Endothelial cell of umbilical vein (primary cell): ENCODE results near the gene KLK14.

ENCODE experiments used
- EZH2 ChIP-seq: IDR thresholded peaks from 2 replicates; pipeline ENCODE4 v1.6.1; 2012; ENCODE audit warnings: borderline replicate concordance, low read depth, mild to moderate bottlenecking, moderate library complexity, low read length, inconsistent platforms; ENCODE audit not compliant: severe bottlenecking
- GATA2 ChIP-seq: IDR thresholded peaks from 2 replicates; pipeline ENCODE4 v1.7.0; 2011; ENCODE audit warnings: low read depth, mild to moderate bottlenecking, moderate library complexity, mixed read lengths, low read length; ENCODE audit not compliant: insufficient read length, insufficient read depth
- JUN ChIP-seq: IDR thresholded peaks from 2 replicates; pipeline ENCODE4 v1.6.1; 2011; ENCODE audit warnings: borderline replicate concordance, low read depth; ENCODE audit not compliant: insufficient read length, insufficient read depth
- MYC ChIP-seq: IDR thresholded peaks from one replicate; pipeline ENCODE4 v1.6.1; 2011; ENCODE audit warnings: mild to moderate bottlenecking, low read depth, low read length
- POLR2A ChIP-seq: IDR thresholded peaks from 2 replicates; pipeline ENCODE4 v1.6.1; 2012; ENCODE audit warnings: low read depth, mild to moderate bottlenecking, control low read depth, low read length
- POLR2AphosphoS5 ChIP-seq: IDR thresholded peaks from 2 replicates; pipeline ENCODE4 v1.6.1; 2012; ENCODE audit warnings: low read depth, mild to moderate bottlenecking, control low read depth, low read length, moderate library complexity; ENCODE audit not compliant: insufficient read depth
- TF ChIP-seq, protein P1 (sequence below), 2 donors: IDR thresholded peaks; 1 replicate in 1 of 2; 2 replicates in 1 of 2; pipeline ENCODE4 v1.5.1; 2011; ENCODE audit warnings: low read length in 2 of 2, mild to moderate bottlenecking in 2 of 2, moderate library complexity in 2 of 2, control low read depth in 1 of 2, inconsistent platforms in 1 of 2, low read depth in 1 of 2; ENCODE audit not compliant: insufficient read depth in 1 of 2; ENCODE audit errors: extremely low read depth in 1 of 2
- TF ChIP-seq, protein P2 (sequence below): IDR thresholded peaks from 2 replicates; pipeline ENCODE4 v1.6.1; 2011; ENCODE audit not compliant: insufficient read depth, insufficient read length

DNA sequence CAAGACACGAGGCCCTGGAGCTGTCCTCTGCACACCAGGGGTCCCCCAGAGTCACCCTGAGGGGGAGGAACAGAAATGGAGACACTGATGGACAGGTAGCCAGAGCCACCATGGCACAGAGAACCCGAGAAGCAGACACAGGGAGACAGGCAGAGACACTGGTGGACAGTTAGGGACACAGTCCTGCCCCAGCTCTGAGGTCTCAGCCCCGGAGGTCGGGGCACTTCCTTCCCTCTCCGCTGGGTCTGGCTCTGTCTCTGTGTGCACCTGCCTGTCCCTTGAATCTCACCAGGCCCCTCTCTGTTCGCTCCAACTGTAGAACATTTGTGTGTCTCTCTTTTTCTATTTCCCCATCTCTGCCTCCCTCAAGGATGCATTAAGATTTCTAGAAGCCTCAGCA lies 4.6 kb downstream of the KLK14 start:
- TF ChIP-seq, protein P1, sequence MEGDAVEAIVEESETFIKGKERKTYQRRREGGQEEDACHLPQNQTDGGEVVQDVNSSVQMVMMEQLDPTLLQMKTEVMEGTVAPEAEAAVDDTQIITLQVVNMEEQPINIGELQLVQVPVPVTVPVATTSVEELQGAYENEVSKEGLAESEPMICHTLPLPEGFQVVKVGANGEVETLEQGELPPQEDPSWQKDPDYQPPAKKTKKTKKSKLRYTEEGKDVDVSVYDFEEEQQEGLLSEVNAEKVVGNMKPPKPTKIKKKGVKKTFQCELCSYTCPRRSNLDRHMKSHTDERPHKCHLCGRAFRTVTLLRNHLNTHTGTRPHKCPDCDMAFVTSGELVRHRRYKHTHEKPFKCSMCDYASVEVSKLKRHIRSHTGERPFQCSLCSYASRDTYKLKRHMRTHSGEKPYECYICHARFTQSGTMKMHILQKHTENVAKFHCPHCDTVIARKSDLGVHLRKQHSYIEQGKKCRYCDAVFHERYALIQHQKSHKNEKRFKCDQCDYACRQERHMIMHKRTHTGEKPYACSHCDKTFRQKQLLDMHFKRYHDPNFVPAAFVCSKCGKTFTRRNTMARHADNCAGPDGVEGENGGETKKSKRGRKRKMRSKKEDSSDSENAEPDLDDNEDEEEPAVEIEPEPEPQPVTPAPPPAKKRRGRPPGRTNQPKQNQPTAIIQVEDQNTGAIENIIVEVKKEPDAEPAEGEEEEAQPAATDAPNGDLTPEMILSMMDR (IDR thresholded peaks at IDR 0.05; ENCODE audit: extremely low read depth in 1 of 2, insufficient read depth in 1 of 2, low read depth in 1 of 2, low read length in 2 of 2): no peak
- no peak for TF ChIP-seq POLR2A
- TF ChIP-seq EZH2: no peak
- no peak for TF ChIP-seq POLR2AphosphoS5
- TF ChIP-seq JUN: no peak
- TF ChIP-seq GATA2: no peak
- TF ChIP-seq, protein P2, sequence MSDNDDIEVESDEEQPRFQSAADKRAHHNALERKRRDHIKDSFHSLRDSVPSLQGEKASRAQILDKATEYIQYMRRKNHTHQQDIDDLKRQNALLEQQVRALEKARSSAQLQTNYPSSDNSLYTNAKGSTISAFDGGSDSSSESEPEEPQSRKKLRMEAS: no peak
- TF ChIP-seq MYC: no peak
